Naive thymus-derived CD4-positive, alpha-beta T cell (primary cell): Measurements from ENCODE around the gene AMN1. TPM values are rescaled to one million over a fixed set of nuclear protein-coding genes. Genes with fewer than 3 reads are reported as not detected.
A peak's percentile ranks its signal among the peaks of the same experiment; 100 is the strongest.

ENCODE experiments used
- ATAC-seq: fragments of 150-1000 bp; cut with Tn5 transposase; 2 replicates; pipeline ENCODE4 v1.10.0; 2021; ENCODE audit warnings: mild to moderate bottlenecking, moderate library complexity
- CTCF ChIA-PET: fragments of 350-600 bp; sonication (Branson Sonifier 250); formaldehyde crosslinking; loops from one replicate; lab custom pipeline; 2021; ENCODE audit warnings: antibody characterized with exemption; lab: Charles Lee
- POLR2A ChIA-PET: fragments of 350-600 bp; sonication (Branson Sonifier 250); formaldehyde crosslinking; loops from one replicate; lab custom pipeline; 2021; ENCODE audit warnings: antibody characterized with exemption, inconsistent platforms; lab: Charles Lee
- DNase-seq, 9 donors: peaks; one replicate each; pipeline versions ENCODE4 v3.0.0 to v3.0.0-alpha.2; 2020 to 2022; ENCODE audit warnings: mixed read lengths in 1 of 9
- H3K27ac ChIP-seq: one replicate; pipeline ENCODE4 v1.7.0; 2013; ENCODE audit warnings: mild to moderate bottlenecking, low read depth, low read length, moderate library complexity
- H3K27me3 ChIP-seq, 2 donors: one replicate each; pipeline ENCODE4 v1.7.0; 2013; ENCODE audit warnings: low read length in 2 of 2, mild to moderate bottlenecking in 2 of 2, moderate library complexity in 2 of 2; ENCODE audit not compliant: control insufficient read depth in 2 of 2, insufficient read depth in 2 of 2
- H3K36me3 ChIP-seq, 3 experiments: 1 replicate in 2 of 3; 2 replicates in 1 of 3; pipeline ENCODE4 v1.7.0; 2013; ENCODE audit warnings: low read length in 3 of 3, mild to moderate bottlenecking in 3 of 3, moderate library complexity in 1 of 3; ENCODE audit not compliant: insufficient read depth in 3 of 3, control insufficient read depth in 2 of 3
- H3K4me1 ChIP-seq, 2 donors: one replicate each; pipeline ENCODE4 v1.7.0; 2013; ENCODE audit warnings: low read length in 2 of 2, mild to moderate bottlenecking in 2 of 2, moderate library complexity in 1 of 2; ENCODE audit not compliant: control insufficient read depth in 2 of 2, insufficient read depth in 2 of 2
- H3K4me3 ChIP-seq: 2 replicates; pipeline ENCODE4 v1.7.0; 2013; ENCODE audit warnings: mild to moderate bottlenecking, low read length
- H3K9me3 ChIP-seq, 3 experiments: 1 replicate in 2 of 3; 2 replicates in 1 of 3; pipeline ENCODE4 v1.7.0; 2013; ENCODE audit warnings: low read length in 3 of 3; ENCODE audit not compliant: control insufficient read depth in 2 of 3
- H3K27ac Mint-ChIP-seq, 9 donors: one replicate each; pipeline ENCODE4 v1.8.0; 2020 to 2022; ENCODE audit warnings: mixed read lengths in 9 of 9, mild to moderate bottlenecking in 8 of 9, moderate library complexity in 5 of 9, inconsistent platforms in 2 of 9
- H3K27me3 Mint-ChIP-seq, 5 donors: one replicate each; pipeline ENCODE4 v1.8.0; 2021 to 2022; ENCODE audit warnings: mixed read lengths in 5 of 5, mild to moderate bottlenecking in 1 of 5
- H3K36me3 Mint-ChIP-seq, 5 donors: one replicate each; pipeline ENCODE4 v1.8.0; 2020 to 2022; ENCODE audit warnings: mixed read lengths in 5 of 5, mild to moderate bottlenecking in 3 of 5, inconsistent platforms in 1 of 5
- H3K4me1 Mint-ChIP-seq, 7 donors: one replicate each; pipeline ENCODE4 v1.8.0; 2020 to 2022; ENCODE audit warnings: mixed read lengths in 7 of 7, mild to moderate bottlenecking in 3 of 7, inconsistent platforms in 1 of 7
- H3K4me3 Mint-ChIP-seq, 10 donors: one replicate each; pipeline ENCODE4 v1.8.0; 2020 to 2022; ENCODE audit warnings: mild to moderate bottlenecking in 10 of 10, mixed read lengths in 10 of 10, moderate library complexity in 6 of 10, inconsistent platforms in 2 of 10
- H3K9me3 Mint-ChIP-seq, 11 donors: one replicate each; pipeline ENCODE4 v1.8.0; 2020 to 2022; ENCODE audit warnings: mixed read lengths in 11 of 11, mild to moderate bottlenecking in 4 of 11, inconsistent platforms in 1 of 11, moderate library complexity in 1 of 11
- intact Hi-C, 2 donors: fragments of 100-400 bp; cut with micrococcal nuclease; formaldehyde crosslinking; loops; one replicate each; pipeline ENCODE4 v1.15.1; 2023
- polyA plus RNA-seq, 2 donors: library from polyadenylated mRNA; unstranded; fragments of 300-500 nt; fragmentation: Illumina TruSeq; gene quantifications; one replicate each; pipeline ENCODE4 v1.2.3, GENCODE V29; 2021
- total RNA-seq, 6 experiments: library from RNA in 5 of 6; stranded (reverse) in 5 of 6; gene quantifications; 1 replicate in 5 of 6; 2 replicates in 1 of 6; pipeline ENCODE4 v1.2.3 and lab custom pipeline; 2021 to 2026

The AMN1 gene
- total and polyA plus RNA-seq, 7 experiments from 2014 or later = 4.1 to 22.9 (median 15.7) TPM

DNA sequence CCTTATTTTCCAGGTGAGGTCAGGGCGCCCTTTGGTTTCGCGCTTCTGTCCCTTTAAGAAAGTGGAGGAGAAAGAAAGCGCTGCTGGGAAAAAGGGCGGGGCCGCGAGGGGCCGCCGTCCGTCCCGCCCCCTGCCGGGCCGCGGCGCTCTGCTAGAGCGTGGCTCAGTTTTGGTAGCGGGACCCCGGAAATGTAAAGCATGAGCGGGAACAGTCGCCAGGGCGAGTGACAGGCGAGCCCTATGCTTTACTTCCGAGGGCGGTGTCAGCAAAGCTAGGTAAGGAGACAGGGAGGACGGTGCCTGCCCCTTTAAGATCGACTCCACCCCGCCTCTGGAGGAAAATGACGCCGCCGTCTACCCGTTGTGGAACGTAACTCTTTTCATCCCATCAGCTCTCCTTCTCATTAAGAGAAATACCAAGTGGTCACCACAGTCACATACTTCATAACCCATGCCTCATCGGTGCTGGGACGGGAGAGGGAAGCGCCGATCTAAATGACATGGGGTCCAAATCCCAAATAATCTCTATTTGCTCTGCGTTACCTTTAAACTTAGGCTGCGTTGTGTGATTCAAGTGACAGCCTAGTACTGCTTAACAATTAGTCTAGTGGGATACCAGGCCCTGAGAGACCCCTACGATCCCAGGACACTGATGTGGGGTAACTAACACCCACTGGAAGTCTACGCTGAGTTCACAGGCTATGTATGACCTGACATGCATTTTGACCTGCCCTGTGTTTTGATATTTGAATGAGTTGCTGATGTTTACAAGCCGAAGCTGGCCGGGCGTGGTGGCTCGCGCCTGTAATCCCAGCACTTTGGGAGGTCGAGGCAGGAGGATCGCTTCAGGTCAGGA, 69.5 kb downstream of the AMN1 start, which contains the start of gene ETFBKMT:
TSS of gene ETFBKMT (plus strand) at position 602 of the 856 bp plus-strand sequence. CDS start 2,266 bp downstream, outside the sequence.
- H3K36me3 ChIP-seq = no peaks in the 10 kb centered on the region
- H3K27ac ChIP-seq = peak within 1 kb of the TSS; percentile 90
- H3K4me3 ChIP-seq = peak within 1 kb of the TSS; percentile 85
- DNase-seq (peak; percentile 85 to 95 (median 93)), ATAC-seq (peak; percentile 99)
- H3K4me3 Mint-ChIP-seq = peak within 1 kb of the TSS; percentile 81 to 99 (median 96)
- H3K36me3 Mint-ChIP-seq = peaks cover 0 to 11% (median 4%) of the 10 kb centered on the region in 5 donors
- no peaks in the 10 kb centered on the region for H3K27me3 ChIP-seq
- peaks cover 0 to 10% of the 10 kb centered on the region in 2 donors for H3K4me1 ChIP-seq
- H3K4me1 Mint-ChIP-seq = peaks cover 3 to 36% (median 24%) of the 10 kb centered on the region in 7 donors
- peaks cover 0 to 3% (median 0%) of the 10 kb centered on the region in 11 donors for H3K9me3 Mint-ChIP-seq
- POLR2A ChIA-PET = interaction anchor here (0.6 to 3.7 kb wide), 15 partner anchors 12 to 1097 kb away, joined by 3 to 33 read pairs (median 3); partner anchors contain the start of genes RESF1 and YARS2
- CTCF ChIA-PET = interaction anchor here (0.6 to 1.1 kb wide), 5 partner anchors 131 to 301 kb away, joined by 3 to 5 read pairs (median 4); partner anchors contain the start of gene RESF1
- peak within 1 kb of the TSS; percentile 91 to 100 (median 97) for H3K27ac Mint-ChIP-seq
- H3K27me3 Mint-ChIP-seq = no peaks in the 10 kb centered on the region
- no peaks in the 10 kb centered on the region for H3K9me3 ChIP-seq
- intact Hi-C loops = loop anchor here (1.0 to 10.0 kb wide), 15 partner anchors 70 to 1020 kb away; partner anchors contain the start of genes AMN1 (in 2 of the 2), BICD1 (in 2 of the 2), CAPRIN2 (in 2 of the 2) and DNM1L (in 2 of the 2)

DNA sequence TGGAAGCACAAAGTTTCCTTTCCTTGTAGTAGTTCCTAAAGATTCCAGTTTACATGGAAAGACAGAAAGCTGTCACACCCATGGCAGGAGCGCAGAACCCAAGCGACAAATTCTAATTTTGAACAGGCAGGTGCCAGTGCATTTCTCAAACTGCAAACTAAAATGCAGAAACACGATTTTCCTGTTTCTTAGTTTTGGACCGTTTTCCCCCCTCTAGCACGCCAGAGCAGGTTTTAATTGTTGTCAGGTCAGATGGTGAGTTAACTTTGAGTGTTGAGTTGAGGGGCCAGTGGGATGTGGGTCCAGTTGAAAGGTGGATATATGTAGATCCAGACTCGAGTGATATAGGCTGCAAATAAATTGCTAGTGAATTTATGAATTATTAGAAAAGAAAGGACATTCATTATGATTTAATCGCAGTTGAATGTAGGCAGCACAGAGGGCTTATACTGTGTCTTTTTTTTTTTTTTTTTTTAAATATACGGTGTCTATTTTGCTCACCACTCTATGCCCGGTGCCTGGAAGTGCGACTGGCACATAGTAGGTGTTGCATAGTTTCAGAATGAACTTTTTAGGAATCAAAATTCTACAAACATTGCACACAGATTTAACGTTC, 70.2 kb downstream of the AMN1 start:
- peak overlapping the region; percentile 85 for H3K4me3 ChIP-seq
- no peaks in the 10 kb centered on the region for H3K36me3 ChIP-seq
- DNase-seq (no peak), ATAC-seq (peak; percentile 1)
- intact Hi-C loops = loop anchor here (1.0 to 10.0 kb wide), 15 partner anchors 71 to 1021 kb away; partner anchors contain the start of genes AMN1 (in 2 of the 2), BICD1 (in 2 of the 2), CAPRIN2 (in 2 of the 2) and DNM1L (in 2 of the 2)
- H3K9me3 ChIP-seq = no peaks in the 10 kb centered on the region
- peak overlapping the region; percentile 90 for H3K27ac ChIP-seq
- Mint-ChIP-seq H3K4me1 (peaks cover 3 to 31% (median 24%) of the 10 kb centered on the region in 7 donors), H3K4me3 (peak overlapping the region; percentile 81 to 99 (median 96)), H3K27ac (peak overlapping the region; percentile 78 to 100 (median 97)), H3K9me3 (peaks cover 0 to 3% (median 0%) of the 10 kb centered on the region in 11 donors), H3K27me3 (no peaks in the 10 kb centered on the region), H3K36me3 (peaks cover 0 to 5% (median 4%) of the 10 kb centered on the region in 5 donors)
- H3K27me3 ChIP-seq = no peaks in the 10 kb centered on the region
- ChIA-PET POLR2A (interaction anchor here (0.7 to 3.7 kb wide), 10 partner anchors 12 to 1097 kb away, joined by 3 to 33 read pairs (median 4); partner anchors contain the start of genes AMN1, RESF1 and YARS2), CTCF (interaction anchor here (0.6 to 1.2 kb wide), 7 partner anchors 132 to 654 kb away, joined by 3 to 5 read pairs (median 4); partner anchors contain the start of gene RESF1)
- H3K4me1 ChIP-seq = peaks cover 0 to 10% of the 10 kb centered on the region in 2 donors

DNA sequence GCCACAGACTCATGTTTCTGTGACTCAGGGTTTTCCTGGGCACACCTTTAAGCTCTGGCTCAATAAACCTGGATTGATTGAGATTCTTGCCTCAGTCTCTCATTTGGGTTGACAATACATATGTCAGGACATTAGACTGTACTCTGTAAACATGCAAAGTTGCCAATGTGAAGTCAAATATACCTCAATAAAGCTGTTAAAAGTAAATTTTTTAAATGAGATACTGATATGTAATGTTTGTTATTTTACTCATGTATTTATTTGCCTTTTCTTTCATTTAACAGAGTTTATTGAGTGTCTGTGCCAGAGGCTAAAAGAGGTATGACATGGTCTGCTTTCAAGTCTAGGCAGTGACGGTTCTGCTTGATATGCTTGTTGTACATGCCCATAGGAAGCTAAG, 73.0 kb downstream of the AMN1 start:
- H3K27me3 Mint-ChIP-seq = no peaks in the 10 kb centered on the region
- no peaks in the 10 kb centered on the region for H3K36me3 Mint-ChIP-seq
- no peak overlapping the region for H3K4me3 ChIP-seq
- DNase-seq (no peak), ATAC-seq (no peak)
- no peaks in the 10 kb centered on the region for H3K27me3 ChIP-seq
- POLR2A ChIA-PET = no interaction called here
- no peaks in the 10 kb centered on the region for H3K9me3 ChIP-seq
- H3K27ac ChIP-seq = no peak overlapping the region
- H3K36me3 ChIP-seq = no peaks in the 10 kb centered on the region
- CTCF ChIA-PET = no interaction called here
- H3K4me3 Mint-ChIP-seq = peak overlapping the region in 1 of 10 donors; percentile 17
- peak overlapping the region in 4 of 9 donors; percentile 25 to 74 (median 28) for H3K27ac Mint-ChIP-seq
- H3K9me3 Mint-ChIP-seq = no peaks in the 10 kb centered on the region
- intact Hi-C loops = loop anchor here (10.0 kb wide), 3 partner anchors 479 to 929 kb away; no protein-coding TSS in a partner anchor
- H3K4me1 ChIP-seq = peaks cover 0 to 17% of the 10 kb centered on the region in 2 donors
- H3K4me1 Mint-ChIP-seq = peaks cover 10 to 37% (median 26%) of the 10 kb centered on the region in 7 donors

DNA sequence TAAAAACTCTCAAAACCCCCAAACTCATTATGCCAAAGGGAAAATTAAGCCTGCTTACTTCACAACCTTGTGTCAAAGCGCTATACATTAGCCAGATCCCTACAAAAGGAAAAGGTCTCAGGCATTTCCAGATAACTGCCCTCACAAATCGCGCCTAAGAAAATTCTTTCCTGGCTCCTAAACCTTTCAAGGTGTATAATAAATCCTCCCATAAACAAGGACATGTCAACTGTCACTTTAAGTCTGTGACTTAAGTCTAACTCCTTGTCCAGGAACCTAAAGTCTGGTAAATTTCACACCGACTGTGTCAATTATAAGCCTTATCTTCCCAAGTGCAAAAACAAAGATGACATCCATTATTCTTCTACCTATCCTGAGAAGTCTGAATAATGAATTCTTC, 73.6 kb downstream of the AMN1 start:
- no peak overlapping the region for H3K4me3 Mint-ChIP-seq
- H3K27me3 Mint-ChIP-seq = no peaks in the 10 kb centered on the region
- H3K27ac ChIP-seq = no peak overlapping the region
- intact Hi-C loops = loop anchor here (10.0 kb wide), 3 partner anchors 480 to 930 kb away; no protein-coding TSS in a partner anchor
- H3K9me3 ChIP-seq = no peaks in the 10 kb centered on the region
- no peaks in the 10 kb centered on the region for H3K27me3 ChIP-seq
- H3K36me3 ChIP-seq = no peaks in the 10 kb centered on the region
- no peaks in the 10 kb centered on the region for H3K36me3 Mint-ChIP-seq
- no peak for ATAC-seq
- ChIA-PET CTCF (no interaction called here), POLR2A (no interaction called here)
- peak overlapping the region in 1 of 9 donors; percentile 25 for H3K27ac Mint-ChIP-seq
- peaks cover 10 to 32% (median 21%) of the 10 kb centered on the region in 7 donors for H3K4me1 Mint-ChIP-seq
- H3K4me3 ChIP-seq = no peak overlapping the region
- H3K4me1 ChIP-seq = peaks cover 0 to 17% of the 10 kb centered on the region in 2 donors
- H3K9me3 Mint-ChIP-seq = no peaks in the 10 kb centered on the region
- no peak for DNase-seq

DNA sequence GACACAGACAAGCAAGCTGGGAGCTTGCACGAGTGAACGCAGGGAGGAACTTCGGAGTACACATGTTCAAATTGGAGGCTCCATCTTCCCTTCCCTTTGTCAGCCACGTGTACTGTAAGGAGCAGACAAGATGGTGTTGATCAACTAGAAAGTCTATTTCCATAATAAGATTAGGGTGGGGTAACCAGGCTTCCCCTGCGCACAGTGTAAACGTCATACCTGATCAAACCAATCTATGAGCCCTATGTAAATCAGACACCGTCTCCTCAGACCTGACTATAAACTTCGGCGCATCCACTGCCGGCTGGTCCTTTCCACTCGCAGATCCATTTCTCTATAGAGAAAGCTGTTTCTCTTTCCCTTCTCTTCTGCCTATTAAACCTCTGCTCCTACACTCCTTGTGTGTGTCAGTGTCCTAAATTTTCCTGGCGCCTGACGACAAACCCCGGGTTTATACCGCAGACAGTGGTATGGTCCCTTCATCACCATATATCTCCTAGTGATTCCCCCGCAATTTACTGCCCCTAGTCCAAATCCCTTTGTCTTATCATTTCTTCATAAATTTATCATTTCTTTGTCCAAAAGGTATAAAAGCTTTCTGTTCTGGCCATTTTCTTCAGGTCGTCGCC, 76.8 kb downstream of the AMN1 start:
- H3K4me3 Mint-ChIP-seq = peak overlapping the region in 4 of 10 donors; percentile 43 to 73 (median 53)
- Histone ChIP-seq H3K27ac (no peak overlapping the region), H3K4me1 (peaks cover 0 to 7% of the 10 kb centered on the region in 2 donors), H3K4me3 (no peak overlapping the region), H3K27me3 (no peaks in the 10 kb centered on the region), H3K9me3 (no peaks in the 10 kb centered on the region), H3K36me3 (no peaks in the 10 kb centered on the region)
- H3K27me3 Mint-ChIP-seq = no peaks in the 10 kb centered on the region
- H3K36me3 Mint-ChIP-seq = no peaks in the 10 kb centered on the region
- ChIA-PET CTCF (interaction anchor here (0.9 to 3.7 kb wide), 9 partner anchors 30 to 662 kb away, joined by 3 to 105 read pairs (median 5); no protein-coding TSS in a partner anchor), POLR2A (interaction anchor here (1.5 to 2.9 kb wide), 2 partner anchors 309 to 1103 kb away, joined by 3 to 21 read pairs; partner anchors contain the start of genes RESF1 and YARS2)
- peak overlapping the region in 8 of 9 donors; percentile 62 to 96 (median 86) for H3K27ac Mint-ChIP-seq
- no peak for ATAC-seq
- peaks cover 0 to 2% (median 0%) of the 10 kb centered on the region in 11 donors for H3K9me3 Mint-ChIP-seq
- DNase-seq = no peak
- H3K4me1 Mint-ChIP-seq = peaks cover 6 to 14% (median 13%) of the 10 kb centered on the region in 7 donors
- intact Hi-C loops = loop anchor here (5.0 to 10.0 kb wide), 5 partner anchors 250 to 933 kb away; no protein-coding TSS in a partner anchor
